Neural progenitor cell (in vitro differentiated cells): ENCODE measurements around the gene METRNL. TPM values are rescaled to one million over a fixed set of nuclear protein-coding genes. Genes with fewer than 3 reads are reported as not detected.

ENCODE experiments used
- DNase-seq: peaks from one replicate; pipeline ENCODE4 v3.0.0-alpha.2; 2016; ENCODE audit warnings: low spot score
- H2AFZ ChIP-seq: fragments of 200-600 bp; sonication (generic); replicated peaks from 2 replicates; pipeline ENCODE4 v1.6.1; 2016; ENCODE audit warnings: antibody characterized with exemption
- H3F3A ChIP-seq: fragments of 200-600 bp; sonication (generic); 2 replicates; pipeline ENCODE4 v1.6.1; 2016; ENCODE audit warnings: antibody characterized with exemption, low read depth
- H3K27ac ChIP-seq: fragments of 200-600 bp; sonication (generic); 2 replicates; pipeline ENCODE4 v1.5.1; 2016; ENCODE audit warnings: mild to moderate bottlenecking
- H3K27me3 ChIP-seq: fragments of 200-600 bp; sonication (generic); 2 replicates; pipeline ENCODE4 v1.6.1; 2016; ENCODE audit warnings: mild to moderate bottlenecking, moderate library complexity
- H3K36me3 ChIP-seq: fragments of 200-600 bp; sonication (generic); 2 replicates; pipeline ENCODE4 v1.5.1; 2016
- H3K4me1 ChIP-seq: fragments of 200-600 bp; sonication (generic); 2 replicates; pipeline ENCODE4 v1.6.1; 2016; ENCODE audit warnings: mixed run types
- H3K4me2 ChIP-seq: fragments of 200-600 bp; sonication (generic); 2 replicates; pipeline ENCODE4 v1.6.1; 2016
- H3K4me3 ChIP-seq: fragments of 200-600 bp; sonication (generic); 2 replicates; pipeline ENCODE4 v1.5.1; 2016
- H3K79me2 ChIP-seq: fragments of 200-600 bp; sonication (generic); 2 replicates; pipeline ENCODE4 v1.6.1; 2016; ENCODE audit warnings: low read depth
- H3K9ac ChIP-seq: fragments of 200-600 bp; sonication (generic); 2 replicates; pipeline ENCODE4 v1.6.1; 2016
- H3K9me3 ChIP-seq: fragments of 200-600 bp; sonication (generic); 2 replicates; pipeline ENCODE4 v1.5.1; 2016; ENCODE audit warnings: low read depth
- H4K20me1 ChIP-seq: fragments of 200-600 bp; sonication (generic); 2 replicates; pipeline ENCODE4 v1.6.1; 2016; ENCODE audit warnings: low read depth
- H3K27ac Mint-ChIP-seq: 3 replicates; pipeline ENCODE4 v1.8.0; 2021; ENCODE audit warnings: mixed read lengths
- H3K27me3 Mint-ChIP-seq: 2 replicates; pipeline ENCODE4 v1.8.0; 2022; ENCODE audit warnings: low read depth, mild to moderate bottlenecking, inconsistent platforms, moderate library complexity, mixed read lengths; ENCODE audit not compliant: insufficient read depth
- H3K36me3 Mint-ChIP-seq: 3 replicates; pipeline ENCODE4 v1.8.0; 2021; ENCODE audit warnings: mixed read lengths
- H3K4me1 Mint-ChIP-seq: 3 replicates; pipeline ENCODE4 v1.8.0; 2021; ENCODE audit warnings: mixed read lengths
- H3K4me3 Mint-ChIP-seq: 3 replicates; pipeline ENCODE4 v1.8.0; 2021; ENCODE audit warnings: mild to moderate bottlenecking, moderate library complexity, mixed read lengths
- H3K9me3 Mint-ChIP-seq: 3 replicates; pipeline ENCODE4 v1.8.0; 2020; ENCODE audit warnings: mixed read lengths
- CTCF ChIP-seq: fragments of 200-600 bp; sonication (generic); IDR thresholded peaks from 2 replicates; pipeline ENCODE4 v1.5.1; 2017; ENCODE audit warnings: antibody characterized with exemption, mild to moderate bottlenecking
- EZH2 ChIP-seq: fragments of 200-600 bp; sonication (generic); IDR thresholded peaks from 2 replicates; pipeline ENCODE4 v1.6.1; 2017; ENCODE audit warnings: antibody characterized with exemption, mild to moderate bottlenecking, moderate library complexity
- EZH2phosphoT487 ChIP-seq: fragments of 200-600 bp; sonication (generic); IDR thresholded peaks from 2 replicates; pipeline ENCODE4 v1.6.1; 2017; ENCODE audit warnings: antibody characterized with exemption
- total RNA-seq: library from RNA; depleted of rRNA; stranded (reverse); fragments of >200 nt; gene quantifications from 2 replicates; pipeline ENCODE4 v1.2.3, GENCODE V29; 2015; ENCODE audit warnings: low replicate concordance

METRNL gene
- total RNA-seq, 1 donor from 2014 or later: 3.6 TPM

GRCh38 chr17:83083368-83084201 is 4.2 kb downstream of the METRNL start:
- Histone ChIP-seq H3K4me3 (no peak overlapping the region), H3K79me2 (no peaks in the 10 kb centered on the region), H2AFZ (no peak overlapping the region), H3K27ac (no peak overlapping the region), H3F3A (no peaks in the 10 kb centered on the region), H3K4me2 (no peak overlapping the region), H3K9me3 (no peaks in the 10 kb centered on the region), H3K36me3 (no peaks in the 10 kb centered on the region), H3K27me3 (peaks cover 47% of the 10 kb centered on the region), H4K20me1 (peaks cover 25% of the 10 kb centered on the region), H3K4me1 (peaks cover 1% of the 10 kb centered on the region), H3K9ac (no peak overlapping the region)
- Mint-ChIP-seq H3K9me3 (no peaks in the 10 kb centered on the region), H3K27ac (peak overlapping the region; percentile 33), H3K27me3 (peaks cover 12% of the 10 kb centered on the region), H3K36me3 (peaks cover 16% of the 10 kb centered on the region), H3K4me3 (peak overlapping the region; percentile 87), H3K4me1 (peaks cover 31% of the 10 kb centered on the region)
- DNase-seq: no peak
- TF ChIP-seq CTCF: no peak
- no peak for TF ChIP-seq EZH2phosphoT487
- TF ChIP-seq EZH2: no peak

GRCh38 chr17:83084214-83084613 is 4.8 kb downstream of the METRNL start:
- no peak overlapping the region for H3K4me3 ChIP-seq
- peaks cover 25% of the 10 kb centered on the region for H4K20me1 ChIP-seq
- TF ChIP-seq EZH2phosphoT487 (no peak), CTCF (no peak), EZH2 (no peak)
- H3K9me3 ChIP-seq: no peaks in the 10 kb centered on the region
- H3K27ac ChIP-seq: no peak overlapping the region
- no peak for DNase-seq
- peaks cover 12% of the 10 kb centered on the region for H3K27me3 Mint-ChIP-seq
- peaks cover 40% of the 10 kb centered on the region for H3K27me3 ChIP-seq
- H3K4me1 ChIP-seq: no peaks in the 10 kb centered on the region
- peaks cover 16% of the 10 kb centered on the region for H3K36me3 Mint-ChIP-seq
- H3F3A ChIP-seq: no peaks in the 10 kb centered on the region
- H3K36me3 ChIP-seq: no peaks in the 10 kb centered on the region
- no peak overlapping the region for H3K4me3 Mint-ChIP-seq
- H2AFZ ChIP-seq: no peak overlapping the region
- no peaks in the 10 kb centered on the region for H3K9me3 Mint-ChIP-seq
- H3K79me2 ChIP-seq: no peaks in the 10 kb centered on the region
- no peak overlapping the region for H3K4me2 ChIP-seq
- H3K27ac Mint-ChIP-seq: peak overlapping the region; percentile 33
- H3K9ac ChIP-seq: no peak overlapping the region
- peaks cover 31% of the 10 kb centered on the region for H3K4me1 Mint-ChIP-seq

GRCh38 chr17:83084621-83085056 is 5.2 kb downstream of the METRNL start:
- Histone ChIP-seq H3K4me3 (no peak overlapping the region), H4K20me1 (peaks cover 25% of the 10 kb centered on the region), H3K27me3 (peaks cover 40% of the 10 kb centered on the region), H3K9ac (no peak overlapping the region), H3K4me1 (no peaks in the 10 kb centered on the region), H3K27ac (no peak overlapping the region), H3K36me3 (no peaks in the 10 kb centered on the region), H3K9me3 (no peaks in the 10 kb centered on the region), H3F3A (no peaks in the 10 kb centered on the region), H3K79me2 (no peaks in the 10 kb centered on the region), H3K4me2 (no peak overlapping the region), H2AFZ (no peak overlapping the region)
- Mint-ChIP-seq H3K27me3 (peaks cover 12% of the 10 kb centered on the region), H3K9me3 (no peaks in the 10 kb centered on the region), H3K27ac (no peak overlapping the region), H3K4me3 (no peak overlapping the region), H3K4me1 (peaks cover 31% of the 10 kb centered on the region), H3K36me3 (peaks cover 16% of the 10 kb centered on the region)
- no peak for TF ChIP-seq EZH2phosphoT487
- TF ChIP-seq EZH2: no peak
- no peak for DNase-seq

- Histone ChIP-seq H3K9me3 (no peaks in the 10 kb centered on the region), H3K27me3 (peaks cover 37% of the 10 kb centered on the region), H3K4me2 (no peak overlapping the region), H3F3A (no peaks in the 10 kb centered on the region), H2AFZ (no peak overlapping the region), H3K9ac (no peak overlapping the region), H4K20me1 (peaks cover 25% of the 10 kb centered on the region), H3K79me2 (no peaks in the 10 kb centered on the region), H3K36me3 (no peaks in the 10 kb centered on the region), H3K27ac (no peak overlapping the region), H3K4me3 (no peak overlapping the region), H3K4me1 (no peaks in the 10 kb centered on the region)
- Mint-ChIP-seq H3K27ac (no peak overlapping the region), H3K36me3 (peaks cover 16% of the 10 kb centered on the region), H3K27me3 (peaks cover 12% of the 10 kb centered on the region), H3K4me1 (peaks cover 31% of the 10 kb centered on the region), H3K4me3 (no peak overlapping the region), H3K9me3 (no peaks in the 10 kb centered on the region)
- TF ChIP-seq CTCF (no peak), EZH2 (no peak), EZH2phosphoT487 (no peak)
- no peak for DNase-seq
Observed at GRCh38 chr17:83085103-83085502, 5.7 kb downstream of the METRNL start.
